IMR-90 (cell line): ENCODE results near the gene MEDAG. TPM values are rescaled to one million over a fixed set of nuclear protein-coding genes. Genes with fewer than 3 reads are reported as not detected.

Source experiments
- ATAC-seq: fragments of 200-7000 bp; cut with Tn5 transposase; 2 replicates; pipeline ENCODE4 v1.9.1; 2020; ENCODE audit warnings: low read depth, mild to moderate bottlenecking, moderate library complexity
- BruUV-seq: library from RNA; stranded (reverse); fragments of 400-500 nt; replicated peaks from 2 replicates; lab custom pipeline; 2021; lab: Mats Ljungman, UMichigan
- CTCF ChIA-PET: fragments of 300-600 bp; formaldehyde crosslinking; extraction: SDS; loops from one replicate; lab custom pipeline; 2021; ENCODE audit warnings: antibody characterized with exemption; lab: Yijun Ruan, JAX
- POLR2A ChIA-PET: fragments of 300-600 bp; sonication (Branson Sonifier 250); formaldehyde crosslinking; loops from one replicate; lab custom pipeline; 2022; ENCODE audit warnings: antibody characterized with exemption; ENCODE audit not compliant: unreplicated experiment; lab: Charles Lee
- DNase-seq: peaks from one replicate; pipeline ENCODE4 v3.0.0; 2013
- H2AFZ ChIP-seq: replicated peaks from 2 replicates; pipeline ENCODE3; 2013; ENCODE audit warnings: low read length, mild to moderate bottlenecking; ENCODE audit not compliant: poor library complexity
- H2AK5ac ChIP-seq: 2 replicates; pipeline ENCODE4 v1.6.1; 2013; ENCODE audit warnings: low read depth, low read length, inconsistent platforms
- H2AK9ac ChIP-seq: replicated peaks from 2 replicates; pipeline ENCODE3; 2013; ENCODE audit warnings: mild to moderate bottlenecking, low read depth, low read length, moderate library complexity; ENCODE audit not compliant: poor library complexity
- H2BK120ac ChIP-seq: 2 replicates; pipeline ENCODE4 v1.6.1; 2013; ENCODE audit warnings: low read depth, low read length, inconsistent platforms
- H2BK15ac ChIP-seq: 3 replicates; pipeline ENCODE4 v1.6.1; 2013; ENCODE audit warnings: low read depth, low read length, inconsistent platforms
- H2BK20ac ChIP-seq: 2 replicates; pipeline ENCODE4 v1.6.1; 2013; ENCODE audit warnings: low read depth, mild to moderate bottlenecking, inconsistent platforms, low read length, moderate library complexity
- H2BK5ac ChIP-seq: 2 replicates; pipeline ENCODE4 v1.6.1; 2013; ENCODE audit warnings: mild to moderate bottlenecking, low read depth, low read length, inconsistent platforms; ENCODE audit not compliant: poor library complexity, severe bottlenecking
- H3K14ac ChIP-seq: replicated peaks from 2 replicates; pipeline ENCODE4 v1.6.1; 2013; ENCODE audit warnings: low read depth, low read length, inconsistent platforms
- H3K18ac ChIP-seq: 2 replicates; pipeline ENCODE4 v1.6.1; 2013; ENCODE audit warnings: low read depth, low read length, control low read depth
- H3K23ac ChIP-seq: 2 replicates; pipeline ENCODE4 v1.6.1; 2013; ENCODE audit warnings: low read depth, low read length, inconsistent platforms
- H3K27ac ChIP-seq: 2 replicates; pipeline ENCODE4 v1.5.1; 2013; ENCODE audit warnings: mild to moderate bottlenecking, control low read depth, low read length; ENCODE audit not compliant: insufficient read depth
- H3K27me3 ChIP-seq: 2 replicates; pipeline ENCODE4 v1.6.1; 2013; ENCODE audit warnings: low read length; ENCODE audit not compliant: control insufficient read depth, insufficient read depth
- H3K36me3 ChIP-seq: 2 replicates; pipeline ENCODE4 v1.6.1; 2013; ENCODE audit warnings: low read length, mixed read lengths; ENCODE audit not compliant: control insufficient read depth, insufficient read depth
- H3K4ac ChIP-seq: 2 replicates; pipeline ENCODE4 v1.6.1; 2013; ENCODE audit warnings: low read depth, low read length, inconsistent platforms
- H3K4me1 ChIP-seq: 2 replicates; pipeline ENCODE4 v1.6.1; 2013; ENCODE audit warnings: low read length, mixed read lengths; ENCODE audit not compliant: control insufficient read depth, insufficient read depth
- H3K4me2 ChIP-seq: 2 replicates; pipeline ENCODE4 v1.6.1; 2013; ENCODE audit warnings: low read depth, mild to moderate bottlenecking, control low read depth, low read length, moderate library complexity
- H3K4me3 ChIP-seq: 2 replicates; pipeline ENCODE4 v1.5.1; 2013; ENCODE audit warnings: low read depth, mild to moderate bottlenecking, control low read depth, low read length, moderate library complexity; ENCODE audit not compliant: insufficient read depth
- H3K56ac ChIP-seq: 2 replicates; pipeline ENCODE4 v1.6.1; 2013; ENCODE audit warnings: low read length, inconsistent platforms; ENCODE audit not compliant: insufficient read depth; ENCODE audit errors: extremely low read depth
- H3K79me1 ChIP-seq, 2 experiments: 2 replicates each; pipeline ENCODE4 v1.6.1; 2013; ENCODE audit warnings: low read length in 2 of 2, inconsistent platforms in 1 of 2, low read depth in 1 of 2
- H3K9ac ChIP-seq: 2 replicates; pipeline ENCODE4 v1.6.1; 2013; ENCODE audit warnings: low read depth, low read length, control low read depth
- H3K9me1 ChIP-seq: 2 replicates; pipeline ENCODE4 v1.6.1; 2013; ENCODE audit warnings: low read length, inconsistent platforms; ENCODE audit not compliant: insufficient read depth
- H3K9me3 ChIP-seq: 2 replicates; pipeline ENCODE4 v1.6.1; 2013; ENCODE audit warnings: low read length; ENCODE audit not compliant: control insufficient read depth, insufficient read depth
- H4K20me1 ChIP-seq: 2 replicates; pipeline ENCODE4 v1.6.1; 2013; ENCODE audit warnings: low read length, inconsistent platforms; ENCODE audit not compliant: insufficient read depth
- H4K5ac ChIP-seq: 2 replicates; pipeline ENCODE4 v1.6.1; 2013; ENCODE audit warnings: mild to moderate bottlenecking, low read depth, low read length, control low read depth
- H4K8ac ChIP-seq, 2 experiments: 2 replicates each; pipeline ENCODE4 v1.6.1; 2013; ENCODE audit warnings: low read depth in 2 of 2, low read length in 2 of 2, control low read depth in 1 of 2, inconsistent platforms in 1 of 2
- H4K91ac ChIP-seq: 2 replicates; pipeline ENCODE4 v1.6.1; 2013; ENCODE audit warnings: low read depth, low read length, inconsistent platforms; ENCODE audit not compliant: insufficient read depth
- BHLHE40 ChIP-seq: fragments of 150-350 bp; IDR thresholded peaks from 2 replicates; pipeline ENCODE4 v1.6.1; 2016; ENCODE audit warnings: mild to moderate bottlenecking, low read depth, low read length
- CEBPB ChIP-seq: IDR thresholded peaks from 2 replicates; pipeline ENCODE4 v1.6.1; 2012; ENCODE audit warnings: low read depth, low read length, improper control_type of control experiment
- CHD1 ChIP-seq: IDR thresholded peaks from 2 replicates; pipeline ENCODE4 v1.6.1; 2012; ENCODE audit warnings: low read depth, low read length, improper control_type of control experiment
- CTCF ChIP-seq: conservative IDR thresholded peaks from 2 replicates; pipeline ENCODE4 v1.5.1; 2012; ENCODE audit warnings: mild to moderate bottlenecking, low read depth, low read length, improper control_type of control experiment
- ELK1 ChIP-seq: fragments of 150-350 bp; IDR thresholded peaks from 2 replicates; pipeline ENCODE4 v1.6.1; 2016; ENCODE audit warnings: low read depth, mild to moderate bottlenecking, low read length, moderate library complexity, borderline replicate concordance
- FOS ChIP-seq: fragments of 150-350 bp; IDR thresholded peaks from 2 replicates; pipeline ENCODE4 v1.6.1; 2016; ENCODE audit warnings: low read depth, low read length
- MAFK ChIP-seq: IDR thresholded peaks from 2 replicates; pipeline ENCODE4 v1.6.1; 2012; ENCODE audit warnings: low read depth, low read length, improper control_type of control experiment
- MAZ ChIP-seq: IDR thresholded peaks from 2 replicates; pipeline ENCODE4 v1.6.1; 2012; ENCODE audit warnings: low read depth, mild to moderate bottlenecking, low read length, improper control_type of control experiment, moderate library complexity, borderline replicate concordance
- MXI1 ChIP-seq: IDR thresholded peaks from 2 replicates; pipeline ENCODE4 v1.6.1; 2012; ENCODE audit warnings: low read depth, mild to moderate bottlenecking, low read length, moderate library complexity, borderline replicate concordance
- NFE2L2 ChIP-seq: fragments of 150-350 bp; IDR thresholded peaks from 2 replicates; pipeline ENCODE4 v1.6.1; 2016; ENCODE audit warnings: low read depth, mild to moderate bottlenecking, low read length
- POLR2A ChIP-seq: IDR thresholded peaks from 2 replicates; pipeline ENCODE4 v1.6.1; 2012; ENCODE audit warnings: mild to moderate bottlenecking, low read depth, low read length
- RAD21 ChIP-seq: IDR thresholded peaks from 2 replicates; pipeline ENCODE4 v1.6.1; 2012; ENCODE audit warnings: low read length, improper control_type of control experiment
- RCOR1 ChIP-seq: IDR thresholded peaks from 2 replicates; pipeline ENCODE4 v1.6.1; 2012; ENCODE audit warnings: mild to moderate bottlenecking, low read length, improper control_type of control experiment; ENCODE audit not compliant: insufficient replicate concordance
- RFX5 ChIP-seq: IDR thresholded peaks from 2 replicates; pipeline ENCODE4 v1.8.0; 2012; ENCODE audit warnings: low read depth, mild to moderate bottlenecking, low read length, moderate library complexity
- SMC3 ChIP-seq: fragments of 150-350 bp; IDR thresholded peaks from 2 replicates; pipeline ENCODE4 v1.6.1; 2016; ENCODE audit warnings: low read depth, mild to moderate bottlenecking, antibody characterized with exemption, low read length, moderate library complexity
- USF2 ChIP-seq: fragments of 150-350 bp; IDR thresholded peaks from 2 replicates; pipeline ENCODE4 v1.6.1; 2017; ENCODE audit warnings: mild to moderate bottlenecking, antibody characterized with exemption, low read length, low read depth
- WGBS, 2 experiments: methylation state at CpG; one replicate each; pipeline versions ENCODE4 v1.1.5 to v1.1.7; 2013; ENCODE audit warnings: missing lambda C conversion rate in 2 of 2; ENCODE audit not compliant: insufficient read length in 1 of 2; ENCODE audit errors: extremely low coverage in 2 of 2; 5-methylcytosine and 5-hydroxymethylcytosine counted together
- dilution Hi-C: fragments of 300-500 bp; cut with HindIII; formaldehyde crosslinking; loops from one replicate; pipeline ENCODE4 v1.14.3; 2018; ENCODE audit warnings: low sequenced_read_pairs; ENCODE audit not compliant: unreplicated experiment
- in situ Hi-C: fragments of 300-500 bp; cut with MboI; formaldehyde crosslinking; loops from 3 replicates; pipeline ENCODE4 v1.14.3; 2019; ENCODE audit warnings: low sequenced_read_pairs, inconsistent platforms, mixed read lengths
- intact Hi-C: fragments of 100-400 bp; cut with micrococcal nuclease; formaldehyde crosslinking; loops from 2 replicates; pipeline ENCODE4 v1.10.0; 2022
- polyA plus RNA-seq, 3 experiments: library from polyadenylated mRNA; depleted of rRNA; stranded (reverse); fragments of >200 nt; gene quantifications; 2 replicates each; pipeline ENCODE4 v1.2.3, GENCODE V29; 2012; ENCODE audit warnings: low replicate concordance in 1 of 3
- total RNA-seq: library from RNA; depleted of rRNA; stranded (reverse); fragments of >200 nt; gene quantifications from 2 replicates; pipeline ENCODE4 v1.2.3, GENCODE V29; 2012

The MEDAG gene
- total and polyA plus RNA-seq, 2 of the 4 experiments (the other 2 are of a cell fraction) = 0.32 to 0.36 TPM

- Histone ChIP-seq H3K56ac (peak overlapping the region; percentile 68), H3K9me1 (peaks cover 27% of the 10 kb centered on the region), H3K27me3 (no peaks in the 10 kb centered on the region), H2BK15ac (peak overlapping the region; percentile 97; the same call in 2 of the 3 replicates), H4K20me1 (no peaks in the 10 kb centered on the region), H4K91ac (peak overlapping the region; percentile 98), H2AFZ (no peak overlapping the region), H2AK9ac (peak overlapping the region; percentile 21), H3K14ac (peak overlapping the region; percentile 96), H3K4ac (peak overlapping the region; percentile 98), H4K8ac (peak overlapping the region; percentile 49 to 93), H3K9ac (no peak overlapping the region; the same call in 1 of the 2 replicates), H3K27ac (peak overlapping the region; percentile 94), H3K23ac (peak overlapping the region; percentile 89), H3K18ac (peak overlapping the region; percentile 96), H4K5ac (peak overlapping the region; percentile 86), H3K79me1 (peaks cover 0 to 7% of the 10 kb centered on the region in 2 experiments; a peak in 1 of 4 replicates), H3K36me3 (no peaks in the 10 kb centered on the region), H3K4me2 (no peak overlapping the region), H2BK20ac (peak overlapping the region; percentile 98), H3K4me1 (peaks cover 40% of the 10 kb centered on the region), H2BK5ac (peak overlapping the region; percentile 95), H2BK120ac (peak overlapping the region; percentile 100), H3K9me3 (no peaks in the 10 kb centered on the region), H2AK5ac (peak overlapping the region; percentile 89), H3K4me3 (no peak overlapping the region)
- in situ Hi-C loops = loop anchor here (10.0 kb wide), 1 partner anchor 189 kb away; no protein-coding TSS in a partner anchor
- no peak for TF ChIP-seq SMC3
- TF ChIP-seq RFX5 = no peak
- TF ChIP-seq MXI1 = no peak
- no peak for TF ChIP-seq NFE2L2
- TF ChIP-seq RCOR1 = no peak
- TF ChIP-seq ELK1 = no peak
- TF ChIP-seq USF2 = no peak
- no peak for TF ChIP-seq CTCF
- no peak for TF ChIP-seq CHD1
- no peak for TF ChIP-seq MAZ
- TF ChIP-seq POLR2A = no peak
- no peak for TF ChIP-seq BHLHE40
- no peak for TF ChIP-seq CEBPB
- TF ChIP-seq FOS = no peak
- TF ChIP-seq RAD21 = no peak
- no peak for TF ChIP-seq MAFK
- WGBS, 2 experiments = 80% methylated on average over 3 of the region's 7 CpGs; no CpG with 5 or more reads in 1 of the 2 experiments
- ATAC-seq (no peak), DNase-seq (no peak)
- dilution Hi-C loops = no loop called here
- intact Hi-C loops = loop anchor here (2.0 to 10.0 kb wide), 5 partner anchors 57 to 729 kb away; partner anchors contain the start of gene HMGB1
- POLR2A ChIA-PET = no interaction called here
- no TSS peak for BruUV-seq
- CTCF ChIA-PET = no interaction called here
Observed at GRCh38 chr13:30863796-30864195, 42.3 kb upstream of the MEDAG start.
